ENCODE results near the gene APOLD1. TPM values are rescaled to one million over a fixed set of nuclear protein-coding genes. Genes with fewer than 3 reads are reported as not detected.

APOLD1 gene
- total RNA-seq, 2 donors from 2014 or later: 38.4 to 70.7 TPM

GRCh38 chr12:12757121-12757520, 28.3 kb upstream of the APOLD1 start:
- H3K27me3 ChIP-seq (replicated peaks; ENCODE audit: insufficient read depth): no peaks in the 10 kb centered on the region
- H3K9me3 ChIP-seq: no peaks in the 10 kb centered on the region
- DNase-seq (ENCODE audit: low spot score) (no peak), ATAC-seq (ENCODE audit: insufficient number of reproducible peaks, low FRiP score, low read depth) (no peak)
- H3K36me3 ChIP-seq: no peaks in the 10 kb centered on the region
- H3K4me3 ChIP-seq: no peak overlapping the region
- no peak overlapping the region for H3K27ac ChIP-seq
- TF ChIP-seq CTCF (IDR thresholded peaks at IDR 0.05): no peak
- no peaks in the 10 kb centered on the region for H3K4me1 ChIP-seq (ENCODE audit: control insufficient read depth in 1 of 2, low read depth in 2 of 2)

DNA sequence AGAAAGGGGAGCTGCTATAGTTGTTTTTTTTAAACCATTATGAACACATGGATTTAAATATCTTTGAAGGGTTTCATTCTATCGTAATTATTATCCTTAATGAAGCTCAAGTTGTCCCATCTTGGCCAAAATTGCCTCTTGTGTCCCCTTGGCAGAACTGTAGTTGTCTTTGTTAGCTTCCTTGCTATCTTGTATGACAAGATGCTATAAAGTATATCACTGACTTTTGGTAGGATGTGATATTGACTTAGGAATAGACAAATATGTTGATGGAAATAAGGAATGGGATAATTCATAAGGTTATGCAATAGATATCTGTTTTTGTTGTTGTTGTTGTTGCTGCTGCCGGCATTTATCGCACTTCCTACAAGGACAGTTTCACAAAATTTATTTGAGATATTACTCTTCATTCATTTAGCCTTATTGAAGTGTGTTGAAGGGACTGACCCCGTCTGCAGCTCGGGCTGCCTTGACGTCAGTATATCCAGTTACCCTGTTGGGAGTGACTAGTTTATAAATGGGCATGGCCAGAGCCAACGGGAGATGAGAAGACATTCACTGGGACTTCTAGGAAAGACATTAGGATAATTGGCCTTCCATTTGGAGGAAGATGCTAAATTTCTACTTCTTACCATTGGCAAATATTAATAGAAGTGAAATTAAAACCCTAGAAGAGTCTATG, 26.1 kb upstream of the APOLD1 start:
- H3K27me3 ChIP-seq (replicated peaks; ENCODE audit: insufficient read depth): no peaks in the 10 kb centered on the region
- no peak overlapping the region for H3K27ac ChIP-seq
- DNase-seq (ENCODE audit: low spot score) (no peak), ATAC-seq (ENCODE audit: insufficient number of reproducible peaks, low FRiP score, low read depth) (no peak)
- no peaks in the 10 kb centered on the region for H3K36me3 ChIP-seq
- H3K4me1 ChIP-seq (ENCODE audit: control insufficient read depth in 1 of 2, low read depth in 2 of 2): no peaks in the 10 kb centered on the region
- H3K9me3 ChIP-seq: no peaks in the 10 kb centered on the region
- no peak for TF ChIP-seq CTCF (IDR thresholded peaks at IDR 0.05)
- no peak overlapping the region for H3K4me3 ChIP-seq

GRCh38 chr12:12764824-12765223, 20.6 kb upstream of the APOLD1 start:
- H3K9me3 ChIP-seq: no peaks in the 10 kb centered on the region
- no peaks in the 10 kb centered on the region for H3K36me3 ChIP-seq
- no peak overlapping the region for H3K4me3 ChIP-seq
- ATAC-seq (ENCODE audit: insufficient number of reproducible peaks, low FRiP score, low read depth) (no peak), DNase-seq (ENCODE audit: low spot score) (no peak)
- no peak for TF ChIP-seq CTCF (IDR thresholded peaks at IDR 0.05)
- no peak overlapping the region for H3K27ac ChIP-seq
- no peaks in the 10 kb centered on the region for H3K27me3 ChIP-seq (replicated peaks; ENCODE audit: insufficient read depth)
- H3K4me1 ChIP-seq (ENCODE audit: control insufficient read depth in 1 of 2, low read depth in 2 of 2): no peaks in the 10 kb centered on the region

DNA sequence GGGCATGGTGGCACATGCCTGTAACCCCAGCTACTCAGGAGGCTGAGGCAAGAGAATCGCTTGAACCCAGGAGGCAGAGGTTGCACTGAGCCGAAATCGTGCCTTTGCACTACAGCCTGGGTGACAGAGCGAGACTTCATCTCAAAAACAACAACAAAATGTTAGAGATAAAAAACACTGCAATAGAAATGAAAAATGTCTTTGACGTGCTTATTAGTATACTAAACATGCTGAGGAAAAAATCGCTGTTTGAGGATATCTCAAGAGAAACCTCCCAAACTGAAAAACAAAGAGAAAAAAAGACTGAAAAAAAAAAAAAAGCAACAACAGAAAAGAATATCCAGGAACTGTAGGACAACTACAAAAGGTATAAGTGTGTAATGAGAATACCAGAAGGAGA, 15.2 kb upstream of the APOLD1 start:
- no peak for TF ChIP-seq CTCF (IDR thresholded peaks at IDR 0.05)
- Histone ChIP-seq H3K4me3 (no peak overlapping the region), H3K27ac (no peak overlapping the region), H3K4me1 (ENCODE audit: control insufficient read depth in 1 of 2, low read depth in 2 of 2) (no peaks in the 10 kb centered on the region), H3K36me3 (no peaks in the 10 kb centered on the region), H3K27me3 (replicated peaks; ENCODE audit: insufficient read depth) (no peaks in the 10 kb centered on the region), H3K9me3 (no peaks in the 10 kb centered on the region)
- no peak for ATAC-seq (ENCODE audit: insufficient number of reproducible peaks, low FRiP score, low read depth)
- DNase-seq (ENCODE audit: low spot score): no peak

- Histone ChIP-seq H3K4me1 (ENCODE audit: control insufficient read depth in 1 of 2, low read depth in 2 of 2) (peaks cover 0 to 8% of the 10 kb centered on the region in 2 donors), H3K27ac (no peak overlapping the region), H3K36me3 (no peaks in the 10 kb centered on the region), H3K27me3 (replicated peaks; ENCODE audit: insufficient read depth) (no peaks in the 10 kb centered on the region), H3K9me3 (no peaks in the 10 kb centered on the region), H3K4me3 (no peak overlapping the region)
- no peak for ATAC-seq (ENCODE audit: insufficient number of reproducible peaks, low FRiP score, low read depth)
- TF ChIP-seq CTCF (IDR thresholded peaks at IDR 0.05): no peak
- DNase-seq (ENCODE audit: low spot score): no peak
Observed at GRCh38 chr12:12774791-12775190, 10.7 kb upstream of the APOLD1 start.
